HFFc6 (cell line): ENCODE measurements around the gene SMAD1. TPM values are rescaled to one million over a fixed set of nuclear protein-coding genes. Genes with fewer than 3 reads are reported as not detected.

Source experiments
- DNase-seq: peaks from one replicate; pipeline ENCODE4 v3.0.0-alpha.2; 2018
- H3K27ac Mint-ChIP-seq: 2 replicates; pipeline ENCODE4 v1.8.0; 2020; ENCODE audit warnings: mild to moderate bottlenecking, mixed read lengths
- H3K27me3 Mint-ChIP-seq: 2 replicates; pipeline ENCODE4 v1.8.0; 2021; ENCODE audit warnings: mild to moderate bottlenecking, moderate library complexity, mixed read lengths; ENCODE audit not compliant: insufficient read depth
- H3K36me3 Mint-ChIP-seq: 2 replicates; pipeline ENCODE4 v1.8.0; 2021; ENCODE audit warnings: low read depth, mixed read lengths
- H3K4me1 Mint-ChIP-seq: 2 replicates; pipeline ENCODE4 v1.8.0; 2020; ENCODE audit warnings: low read depth, mixed read lengths
- H3K4me3 Mint-ChIP-seq: 2 replicates; pipeline ENCODE4 v1.8.0; 2020; ENCODE audit warnings: mild to moderate bottlenecking, moderate library complexity, mixed read lengths
- H3K9me3 Mint-ChIP-seq: 2 replicates; pipeline ENCODE4 v1.8.0; 2020; ENCODE audit warnings: mild to moderate bottlenecking, mixed read lengths
- total RNA-seq, 6 experiments: library from RNA; stranded (reverse); fragmentation: NEBNext Ultra II Directional; extraction: Animal tissue kit (Norgen Biotek cat#: 25700); gene quantifications; 2 replicates in 1 of 6; 3 replicates in 5 of 6; pipeline ENCODE4 v1.2.3, GENCODE V29; 2021
- TF ChIP-seq, protein P1 (sequence below): fragments of 200-600 bp; sonication (generic); IDR thresholded peaks from 2 replicates; pipeline ENCODE4 v1.5.0; 2021; ENCODE audit warnings: antibody characterized with exemption, mild to moderate bottlenecking

Gene SMAD1
- total RNA-seq, 6 experiments from 2014 or later = 9.2 to 11.2 (median 10.3) TPM

DNA sequence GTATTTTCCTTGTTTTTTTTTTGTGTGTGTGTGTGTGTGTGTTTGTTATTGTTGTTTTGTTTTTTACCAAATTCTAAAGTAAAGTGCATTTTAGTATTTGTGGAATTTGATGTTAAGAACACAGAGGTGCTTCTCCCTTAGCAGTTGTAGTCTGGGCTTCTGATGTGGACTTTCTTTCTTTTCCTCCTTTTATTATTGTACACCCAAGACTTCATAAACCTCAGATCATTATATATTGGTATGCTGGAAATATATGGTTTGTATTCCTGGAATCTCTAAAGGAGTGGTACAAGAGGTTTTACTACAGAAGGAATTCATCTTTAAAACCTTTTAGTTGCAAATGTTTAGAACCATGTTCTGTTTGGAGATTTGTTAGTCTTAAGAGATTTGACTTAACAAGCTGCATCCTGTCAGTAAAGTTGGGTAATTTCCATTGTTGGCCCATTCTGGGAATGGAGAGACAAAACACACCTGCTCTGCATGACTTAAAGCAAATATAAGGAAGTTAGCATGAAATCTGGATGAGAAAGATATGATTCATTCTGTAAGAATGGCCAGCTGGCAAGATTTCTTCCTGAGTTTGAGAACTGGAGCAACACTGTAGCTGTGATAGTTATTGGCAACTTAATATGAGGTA, 64.0 kb downstream of the SMAD1 start:
- no peak overlapping the region for H3K4me3 Mint-ChIP-seq
- TF ChIP-seq, protein P1, sequence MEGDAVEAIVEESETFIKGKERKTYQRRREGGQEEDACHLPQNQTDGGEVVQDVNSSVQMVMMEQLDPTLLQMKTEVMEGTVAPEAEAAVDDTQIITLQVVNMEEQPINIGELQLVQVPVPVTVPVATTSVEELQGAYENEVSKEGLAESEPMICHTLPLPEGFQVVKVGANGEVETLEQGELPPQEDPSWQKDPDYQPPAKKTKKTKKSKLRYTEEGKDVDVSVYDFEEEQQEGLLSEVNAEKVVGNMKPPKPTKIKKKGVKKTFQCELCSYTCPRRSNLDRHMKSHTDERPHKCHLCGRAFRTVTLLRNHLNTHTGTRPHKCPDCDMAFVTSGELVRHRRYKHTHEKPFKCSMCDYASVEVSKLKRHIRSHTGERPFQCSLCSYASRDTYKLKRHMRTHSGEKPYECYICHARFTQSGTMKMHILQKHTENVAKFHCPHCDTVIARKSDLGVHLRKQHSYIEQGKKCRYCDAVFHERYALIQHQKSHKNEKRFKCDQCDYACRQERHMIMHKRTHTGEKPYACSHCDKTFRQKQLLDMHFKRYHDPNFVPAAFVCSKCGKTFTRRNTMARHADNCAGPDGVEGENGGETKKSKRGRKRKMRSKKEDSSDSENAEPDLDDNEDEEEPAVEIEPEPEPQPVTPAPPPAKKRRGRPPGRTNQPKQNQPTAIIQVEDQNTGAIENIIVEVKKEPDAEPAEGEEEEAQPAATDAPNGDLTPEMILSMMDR = no peak
- no peaks in the 10 kb centered on the region for H3K9me3 Mint-ChIP-seq
- peak; percentile 17 for DNase-seq
- H3K27ac Mint-ChIP-seq = no peak overlapping the region
- H3K36me3 Mint-ChIP-seq = no peaks in the 10 kb centered on the region
- no peaks in the 10 kb centered on the region for H3K27me3 Mint-ChIP-seq
- H3K4me1 Mint-ChIP-seq = peaks cover 17% of the 10 kb centered on the region

DNA sequence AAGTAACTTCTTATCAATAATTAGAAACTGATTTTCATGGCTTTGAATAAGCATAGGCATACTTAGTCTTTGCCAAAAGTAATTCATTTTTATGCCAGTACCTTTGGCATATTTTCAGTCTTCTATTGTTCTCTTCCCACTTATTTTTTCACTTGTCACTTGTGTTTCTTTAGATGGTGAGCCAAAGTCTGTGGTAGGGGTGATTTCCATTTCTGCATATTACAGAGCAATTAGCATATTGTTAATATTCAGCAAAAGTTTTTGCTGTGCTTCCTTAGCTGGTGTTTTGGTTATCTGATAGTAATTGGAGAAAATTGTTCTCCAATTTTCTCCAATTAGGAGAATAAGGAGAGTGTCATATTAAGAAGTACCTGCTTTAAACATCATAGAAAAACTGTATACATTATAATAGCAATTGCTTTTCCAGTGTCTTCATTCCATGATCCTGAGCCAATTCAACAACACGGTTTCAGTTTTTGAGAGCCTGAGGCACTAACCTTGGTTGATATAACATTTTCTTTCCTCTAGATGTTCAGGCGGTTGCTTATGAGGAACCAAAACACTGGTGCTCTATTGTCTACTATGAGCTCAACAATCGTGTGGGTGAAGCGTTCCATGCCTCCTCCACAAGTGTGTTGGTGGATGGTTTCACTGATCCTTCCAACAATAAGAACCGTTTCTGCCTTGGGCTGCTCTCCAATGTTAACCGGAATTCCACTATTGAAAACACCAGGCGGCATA, 64.7 kb downstream of the SMAD1 start:
- H3K36me3 Mint-ChIP-seq = no peaks in the 10 kb centered on the region
- no peaks in the 10 kb centered on the region for H3K9me3 Mint-ChIP-seq
- peaks cover 17% of the 10 kb centered on the region for H3K4me1 Mint-ChIP-seq
- H3K27me3 Mint-ChIP-seq = no peaks in the 10 kb centered on the region
- no peak overlapping the region for H3K27ac Mint-ChIP-seq
- no peak overlapping the region for H3K4me3 Mint-ChIP-seq
- TF ChIP-seq, protein P1 = no peak
- DNase-seq = no peak

DNA sequence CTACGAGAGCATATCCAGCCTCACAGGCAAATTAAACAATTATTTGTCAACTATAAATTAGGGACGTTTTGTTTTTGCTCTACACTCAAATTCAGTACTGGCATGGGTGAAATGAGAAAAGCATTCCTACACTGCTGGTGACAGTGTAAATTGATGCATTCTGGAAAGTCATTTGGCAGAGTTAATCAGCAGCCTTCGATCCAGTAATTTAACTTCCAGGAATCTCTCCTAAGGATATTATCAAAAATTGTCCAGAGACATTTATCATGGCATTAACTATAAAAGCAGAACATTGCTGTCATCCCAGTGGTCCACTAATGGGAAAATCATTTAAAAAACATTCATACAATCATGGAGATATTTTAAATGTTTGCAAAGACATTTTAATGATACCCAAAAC, 70.0 kb downstream of the SMAD1 start:
- H3K36me3 Mint-ChIP-seq = no peaks in the 10 kb centered on the region
- DNase-seq = no peak
- H3K27ac Mint-ChIP-seq = no peak overlapping the region

DNA sequence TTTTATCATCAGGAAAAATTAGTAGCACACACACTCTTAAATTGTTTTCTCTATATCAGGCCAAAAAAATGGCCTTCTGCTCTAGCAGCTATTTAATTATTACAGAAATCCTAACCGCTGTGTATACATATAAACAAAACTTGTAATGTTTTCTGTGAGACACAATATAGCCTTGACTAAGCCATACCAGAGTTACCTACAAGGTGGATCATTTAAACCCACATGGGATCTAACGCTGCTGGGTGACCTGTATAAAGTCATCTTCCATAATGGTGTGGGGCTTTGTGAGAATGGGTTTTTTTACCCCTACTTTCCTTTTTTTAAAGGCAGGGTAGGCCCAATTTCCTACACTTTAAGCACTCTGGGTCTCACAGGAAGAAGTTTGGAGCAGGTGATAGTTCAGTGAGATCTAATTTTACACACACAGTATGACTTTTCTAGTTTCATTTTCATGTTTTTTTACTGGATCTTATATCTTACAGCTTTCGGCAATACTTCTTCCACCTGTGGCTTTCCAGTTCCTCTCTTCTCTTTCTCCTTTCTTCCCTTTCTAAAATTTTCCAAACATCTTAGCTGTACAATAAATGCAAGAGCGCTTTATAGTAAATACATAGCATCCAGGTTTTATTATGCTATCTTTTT, 70.6 kb downstream of the SMAD1 start:
- H3K9me3 Mint-ChIP-seq = no peaks in the 10 kb centered on the region
- H3K27me3 Mint-ChIP-seq = no peaks in the 10 kb centered on the region
- H3K4me1 Mint-ChIP-seq = no peaks in the 10 kb centered on the region
- no peak overlapping the region for H3K27ac Mint-ChIP-seq
- no peak for DNase-seq
- H3K36me3 Mint-ChIP-seq = no peaks in the 10 kb centered on the region
- H3K4me3 Mint-ChIP-seq = no peak overlapping the region
- TF ChIP-seq, protein P1 = no peak

More for the DNA sequence above, 70.0 kb downstream of the SMAD1 start:
- Mint-ChIP-seq H3K27me3 (no peaks in the 10 kb centered on the region), H3K9me3 (no peaks in the 10 kb centered on the region), H3K4me3 (no peak overlapping the region), H3K4me1 (no peaks in the 10 kb centered on the region)
- TF ChIP-seq, protein P1 = no peak

DNA sequence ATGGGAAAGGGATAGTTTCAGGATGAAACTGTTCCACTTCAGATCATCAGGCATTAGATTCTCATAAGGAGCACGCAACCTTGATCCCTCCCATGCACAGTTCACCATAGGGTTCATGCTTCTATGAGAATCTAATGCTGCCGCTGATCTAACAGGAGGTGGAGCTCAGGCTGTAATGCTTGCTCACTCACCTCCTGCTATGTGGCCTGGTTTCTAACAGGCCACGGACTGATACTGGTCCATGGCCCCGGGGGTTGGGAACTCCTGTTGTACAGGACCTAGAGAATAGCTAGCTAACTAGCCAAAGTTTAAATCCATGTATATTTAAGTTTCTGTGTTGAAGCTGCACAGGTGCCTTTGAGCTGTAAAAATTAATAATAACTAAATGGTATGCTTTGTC, 71.7 kb downstream of the SMAD1 start:
- no peaks in the 10 kb centered on the region for H3K4me1 Mint-ChIP-seq
- H3K27ac Mint-ChIP-seq = no peak overlapping the region
- no peaks in the 10 kb centered on the region for H3K36me3 Mint-ChIP-seq
- no peaks in the 10 kb centered on the region for H3K9me3 Mint-ChIP-seq
- H3K4me3 Mint-ChIP-seq = no peak overlapping the region
- no peaks in the 10 kb centered on the region for H3K27me3 Mint-ChIP-seq
- DNase-seq = no peak
- TF ChIP-seq, protein P1 = no peak
